Small intestine (tissue), 7 donors: Measurements from ENCODE around the gene AFAP1L1. TPM values are rescaled to one million over a fixed set of nuclear protein-coding genes. Genes with fewer than 3 reads are reported as not detected.
A peak's percentile ranks its signal among the peaks of the same experiment; 100 is the strongest.
"Not testable (repeated sequence)": the region's sequence is repeated elsewhere in the genome, so short reads cannot be mapped to it uniquely, and the experiment has no call there.

Experiments
- DNase-seq, 2 donors: peaks; one replicate each; pipeline versions ENCODE4 v3.0.0 to v3.0.0-alpha.2; 2013
- FAIRE-seq: peaks from 2 replicates; lab custom pipeline; 2012; peaks lifted over from hg19 to GRCh38; lab: Jason Lieb, UNC
- H3K27ac ChIP-seq, 3 donors: one replicate each; pipeline ENCODE4 v1.5.1; 2013; ENCODE audit warnings: low read length in 2 of 3, mild to moderate bottlenecking in 2 of 3, control low read depth in 1 of 3, inconsistent platforms in 1 of 3, low read depth in 1 of 3, moderate library complexity in 1 of 3
- H3K27me3 ChIP-seq, 3 donors: one replicate each; pipeline ENCODE4 v1.6.1; 2013; ENCODE audit warnings: low read length in 3 of 3, inconsistent platforms in 1 of 3; ENCODE audit not compliant: control insufficient read depth in 3 of 3, insufficient read depth in 3 of 3
- H3K36me3 ChIP-seq, 3 donors: one replicate each; pipeline ENCODE4 v1.6.1; 2013; ENCODE audit warnings: low read length in 3 of 3, inconsistent platforms in 1 of 3, low read depth in 1 of 3, mild to moderate bottlenecking in 1 of 3, moderate library complexity in 1 of 3; ENCODE audit not compliant: control insufficient read depth in 3 of 3, insufficient read depth in 2 of 3
- H3K4me1 ChIP-seq, 3 donors: one replicate each; pipeline ENCODE4 v1.6.1; 2013; ENCODE audit warnings: low read length in 2 of 3, inconsistent platforms in 1 of 3, low read depth in 1 of 3, mild to moderate bottlenecking in 1 of 3, moderate library complexity in 1 of 3; ENCODE audit not compliant: control insufficient read depth in 3 of 3, insufficient read depth in 2 of 3
- H3K4me3 ChIP-seq, 3 donors: one replicate each; pipeline ENCODE4 v1.5.1; 2013; ENCODE audit warnings: low read length in 3 of 3, control low read depth in 1 of 3, inconsistent platforms in 1 of 3, low read depth in 1 of 3, mild to moderate bottlenecking in 1 of 3, moderate library complexity in 1 of 3
- H3K9me3 ChIP-seq, 2 donors: one replicate each; pipeline ENCODE4 v1.6.1; 2013; ENCODE audit warnings: low read depth in 1 of 2, low read length in 1 of 2; ENCODE audit not compliant: control insufficient read depth in 2 of 2, insufficient read depth in 1 of 2
- WGBS, 3 donors: extraction: QIAGEN DNeasy Blood & Tissue Kit; methylation state at CpG; one replicate each; pipeline ENCODE4 v1.1.7; 2013; 5-methylcytosine and 5-hydroxymethylcytosine counted together
- polyA plus RNA-seq, 4 donors: library from polyadenylated mRNA; stranded (reverse) in 3 of 4; unstranded in 1 of 4; fragments of 200-250 nt in 3 of 4; fragments of 120-200 nt in 1 of 4; gene quantifications; one replicate each; pipeline versions ENCODE4 v1.2.1 to v1.2.3, GENCODE V29; 2013
- donor health status: healthy with polysubstance abuse.
- donor health status: control.
- donor health status: control.
- donor health status: Bipolar disorder and iron deficiency.
- donor health status: healthy.

AFAP1L1 gene
- polyA plus RNA-seq, 4 donors = 1.6 to 8.5 (median 6.4) TPM; not detected in 1

DNA sequence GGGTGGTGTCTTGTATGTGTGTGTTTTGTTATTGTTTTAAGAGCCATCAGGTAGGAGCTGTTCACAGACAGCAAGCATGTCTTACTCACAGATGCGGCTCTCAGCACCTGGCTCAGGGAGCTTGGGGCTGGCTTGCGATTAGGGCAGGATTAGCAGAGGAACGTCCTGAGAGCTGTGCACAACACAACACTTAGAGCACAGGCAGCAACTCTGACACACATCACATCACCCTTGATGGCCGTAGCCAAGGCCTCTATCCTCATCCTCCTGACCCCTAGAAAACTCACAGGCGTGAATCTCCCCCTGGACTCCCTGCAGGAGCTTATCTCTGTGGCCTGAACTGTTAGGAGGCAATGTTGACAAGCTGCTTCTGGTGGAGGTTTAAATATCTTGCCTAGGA is 114.5 kb downstream of the AFAP1L1 start:
- Histone ChIP-seq H3K9me3 (peaks cover 0 to 2% of the 10 kb centered on the region in 2 donors), H3K27me3 (no peaks in the 10 kb centered on the region), H3K36me3 (no peaks in the 10 kb centered on the region), H3K4me3 (no peak overlapping the region), H3K4me1 (peaks cover 0 to 20% (median 0%) of the 10 kb centered on the region in 3 donors), H3K27ac (peak overlapping the region in 2 of 3 donors; percentile 57 to 87)
- FAIRE-seq (no peak), DNase-seq (no peak)
- 70 to 77% (median 73%) methylated on average over 5 of the region's 5 CpGs for WGBS, 3 donors

DNA sequence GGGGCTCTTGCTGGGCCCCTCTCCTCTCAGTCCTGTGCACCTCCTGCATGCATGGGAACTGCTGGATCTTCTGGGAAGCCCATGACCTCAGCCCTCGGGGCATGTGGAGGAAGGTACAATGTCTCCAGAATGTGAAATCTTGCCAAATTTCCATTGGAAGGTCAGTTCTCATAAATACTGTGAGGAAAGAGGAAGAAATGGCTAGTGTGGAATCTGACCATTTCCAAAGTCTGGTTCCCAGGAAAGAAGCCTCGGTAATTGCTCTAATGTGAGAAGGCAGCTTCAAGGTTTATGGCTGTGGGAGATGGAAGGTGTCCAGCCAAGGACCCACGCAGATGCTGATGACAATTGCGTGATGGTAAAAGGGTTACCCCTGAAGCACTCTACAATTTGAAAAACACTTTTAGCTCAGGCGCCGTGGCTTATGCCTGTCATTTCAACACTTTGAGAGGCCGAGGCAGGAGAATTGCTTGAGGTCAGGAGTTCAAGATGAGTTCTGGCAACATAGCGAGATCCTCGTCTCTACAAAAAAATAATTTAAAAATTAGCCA is 115.5 kb downstream of the AFAP1L1 start:
- H3K4me3 ChIP-seq = no peak overlapping the region
- H3K36me3 ChIP-seq = no peaks in the 10 kb centered on the region
- DNase-seq (no peak), FAIRE-seq (no peak)
- H3K9me3 ChIP-seq = peaks cover 0 to 2% of the 10 kb centered on the region in 2 donors
- peak overlapping the region in 2 of 3 donors; percentile 43 to 87 for H3K27ac ChIP-seq
- H3K27me3 ChIP-seq = no peaks in the 10 kb centered on the region
- WGBS, 3 donors = 64 to 75% (median 73%) methylated on average over 9 of the region's 9 CpGs
- peaks cover 0 to 17% (median 0%) of the 10 kb centered on the region in 3 donors for H3K4me1 ChIP-seq

DNA sequence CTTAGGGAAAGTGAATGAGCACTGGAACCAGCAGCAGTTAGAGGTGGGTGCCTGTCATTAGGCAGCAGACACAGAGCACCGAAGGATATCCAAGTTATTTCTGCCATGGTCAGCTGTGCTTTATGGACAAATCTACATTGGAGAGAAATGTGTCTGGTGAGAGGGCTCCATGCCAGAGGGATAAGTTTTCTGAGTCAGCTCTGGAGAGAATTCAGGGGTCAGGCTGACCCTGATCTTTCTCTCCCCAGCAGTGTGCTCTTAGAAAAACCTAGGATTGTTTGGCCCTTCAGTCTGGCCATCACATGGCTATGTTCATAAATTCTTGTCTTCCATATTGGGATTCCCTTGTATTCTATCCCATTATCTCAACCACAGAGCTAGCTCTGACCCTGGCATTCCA is 116.3 kb downstream of the AFAP1L1 start:
- no peak for FAIRE-seq

DNA sequence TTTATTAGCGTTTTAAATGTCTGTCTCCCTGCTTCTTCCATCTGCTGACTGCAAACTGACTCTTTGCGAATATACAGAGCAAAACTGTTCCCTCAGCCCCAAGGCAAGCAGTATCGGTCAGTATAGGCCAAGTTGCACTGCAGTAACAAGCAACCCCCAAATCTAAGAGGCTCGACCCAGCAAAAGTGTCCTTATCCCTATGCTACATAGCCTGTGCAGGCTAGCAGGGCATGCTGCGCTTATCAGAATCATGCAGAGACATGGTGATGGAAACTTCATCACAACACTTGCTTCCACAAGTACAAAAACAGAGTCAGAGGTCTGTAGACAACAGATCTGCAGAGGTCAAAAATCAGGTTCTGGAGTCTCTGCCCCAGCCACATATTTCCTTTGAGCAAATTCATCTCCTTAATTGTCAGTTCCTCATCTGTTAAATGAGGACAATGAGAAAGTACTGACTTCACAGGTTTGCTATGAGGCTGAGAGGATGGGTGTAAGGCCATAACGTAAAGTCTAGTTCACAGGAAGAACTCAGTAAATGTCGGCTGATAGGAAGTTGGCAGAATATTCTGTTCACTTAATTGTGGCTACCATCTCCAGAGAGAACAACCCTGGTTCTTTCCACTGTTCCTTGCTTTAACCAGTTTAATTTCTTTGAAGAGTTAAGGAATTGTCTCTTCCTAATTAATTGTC is 117.0 kb downstream of the AFAP1L1 start:
- Histone ChIP-seq H3K27me3 (no peaks in the 10 kb centered on the region), H3K4me1 (peaks cover 0 to 17% (median 0%) of the 10 kb centered on the region in 3 donors), H3K4me3 (no peak overlapping the region), H3K36me3 (no peaks in the 10 kb centered on the region), H3K27ac (peak overlapping the region in 1 of 3 donors; percentile 87), H3K9me3 (peaks cover 0 to 2% of the 10 kb centered on the region in 2 donors)
- 72 to 90% (median 78%) methylated on average over 7 of the region's 7 CpGs for WGBS, 3 donors
- no peak for FAIRE-seq
- DNase-seq = no peak

More for the DNA sequence above, 116.3 kb downstream of the AFAP1L1 start:
- peaks cover 0 to 17% (median 0%) of the 10 kb centered on the region in 3 donors for H3K4me1 ChIP-seq
- H3K27ac ChIP-seq = peak overlapping the region in 2 of 3 donors; percentile 44 to 87
- WGBS, 3 donors = 52 to 85% (median 59%) methylated on average over 1 of the region's 1 CpG
- no peak overlapping the region for H3K4me3 ChIP-seq
- no peaks in the 10 kb centered on the region for H3K27me3 ChIP-seq
- H3K9me3 ChIP-seq = peaks cover 0 to 2% of the 10 kb centered on the region in 2 donors
- DNase-seq = no peak
- H3K36me3 ChIP-seq = no peaks in the 10 kb centered on the region

DNA sequence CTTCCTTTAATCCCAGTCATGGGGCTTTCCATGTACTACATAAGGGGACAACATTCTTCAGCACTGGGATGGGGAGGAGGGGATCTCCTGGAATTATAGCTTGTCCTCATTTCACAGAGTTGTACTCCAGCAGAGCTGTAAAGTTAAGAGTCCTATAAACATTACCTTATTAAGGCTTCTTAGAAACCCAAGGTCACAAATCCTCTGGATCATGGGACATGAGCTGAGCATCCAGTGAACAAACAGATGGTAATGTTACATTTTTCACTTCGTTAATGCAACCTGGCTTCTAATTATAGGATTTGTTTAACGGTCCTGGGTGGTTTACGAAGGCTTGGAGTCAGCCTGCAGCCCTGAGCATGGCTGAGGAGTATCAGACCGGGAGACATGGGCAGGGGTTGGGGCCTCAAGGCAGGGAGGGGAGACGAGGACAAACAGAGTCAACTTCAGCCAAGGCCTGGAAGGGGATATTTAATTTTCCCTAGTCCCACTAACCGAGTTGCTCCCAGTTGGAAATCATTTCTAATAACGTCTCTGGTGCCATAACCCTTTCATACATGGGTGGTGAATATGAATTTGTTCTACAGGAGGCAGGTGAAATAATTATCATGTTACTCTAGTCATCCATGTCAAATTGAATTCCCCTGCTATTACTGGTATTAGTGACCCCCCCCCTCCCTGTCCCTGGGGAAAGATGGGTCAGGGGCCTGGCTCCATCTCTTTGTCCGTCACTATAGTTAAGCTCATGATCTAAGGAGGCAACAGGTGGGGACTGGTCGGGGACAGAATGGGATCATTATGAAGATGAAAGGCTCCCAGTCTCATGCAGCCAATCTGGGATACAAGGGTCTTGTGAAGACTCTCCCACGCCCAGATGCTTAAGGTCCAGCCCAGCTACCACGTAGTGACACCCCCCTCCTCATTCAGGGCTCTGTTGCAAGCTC is 118.2 kb downstream of the AFAP1L1 start:
- Histone ChIP-seq H3K27me3 (no peaks in the 10 kb centered on the region), H3K27ac (peak overlapping the region in 2 of 3 donors; percentile 40 to 67), H3K4me3 (no peak overlapping the region), H3K36me3 (no peaks in the 10 kb centered on the region), H3K9me3 (peaks cover 0 to 2% of the 10 kb centered on the region in 2 donors), H3K4me1 (peaks cover 0 to 17% (median 0%) of the 10 kb centered on the region in 3 donors)
- 65 to 73% (median 66%) methylated on average over 11 of the region's 11 CpGs for WGBS, 3 donors
- DNase-seq (peak in 1 of 2 donors; percentile 45), FAIRE-seq (no peak)

DNA sequence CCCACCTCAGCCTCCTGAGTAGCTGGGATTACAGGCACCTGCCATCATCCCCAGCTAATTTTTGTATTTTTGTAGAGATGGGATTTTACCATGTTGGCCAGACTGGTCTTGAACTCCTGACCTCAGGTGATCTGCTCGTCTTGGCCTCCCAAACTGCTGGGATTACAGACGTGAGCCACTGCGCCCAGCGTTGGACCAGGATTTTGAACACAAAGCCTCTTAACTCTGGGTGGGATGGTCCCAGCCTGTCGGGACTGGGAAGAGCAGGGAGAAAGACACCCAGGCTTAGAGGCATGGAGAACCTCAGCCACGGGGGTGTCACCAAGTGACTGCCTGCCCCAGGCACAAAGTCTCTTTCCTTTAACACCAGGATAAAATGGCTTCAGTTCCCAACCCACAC is 119.4 kb downstream of the AFAP1L1 start:
- not testable (repeated sequence) for FAIRE-seq, H3K36me3 ChIP-seq, H3K4me3 ChIP-seq, H3K9me3 ChIP-seq, H3K4me1 ChIP-seq, DNase-seq, H3K27me3 ChIP-seq
- 84 to 85% (median 85%) methylated on average over 6 of the region's 6 CpGs for WGBS, 3 donors
- H3K27ac ChIP-seq = peak overlapping the region in 1 of 3 donors; percentile 2
